ENCODE results near the gene SFN.
A peak's percentile ranks its signal among the peaks of the same experiment; 100 is the strongest.

SFN gene

GRCh38 chr1:26826261-26827105 lies 36.5 kb upstream of the SFN start, which contains the start of gene ZDHHC18:
Gene ZDHHC18, plus strand, starts transcription at chr1:26826688. Its CDS starts 117 bp downstream, at chr1:26826805.
- H3K27me3 ChIP-seq (ENCODE audit: control insufficient read depth, low read length): no peaks in the 10 kb centered on the region
- no peak within 1 kb of the TSS for H3K27ac ChIP-seq (ENCODE audit: low read depth, low read length)

GRCh38 chr1:26827106-26827604 lies 35.8 kb upstream of the SFN start:
- Histone ChIP-seq H3K4me3 (ENCODE audit: low read length) (peak overlapping the region; percentile 83), H3K79me2 (ENCODE audit: control insufficient read depth, low read length) (peaks cover 49% of the 10 kb centered on the region), H3K36me3 (ENCODE audit: control insufficient read depth, low read length) (peaks cover 21% of the 10 kb centered on the region)

More at GRCh38 chr1:26826261-26827105, 36.5 kb upstream of the SFN start, which contains the start of gene ZDHHC18:
- H3K4me3 ChIP-seq (ENCODE audit: low read length): peak within 1 kb of the TSS; percentile 83
- peaks cover 47% of the 10 kb centered on the region for H3K79me2 ChIP-seq (ENCODE audit: control insufficient read depth, low read length)
- peaks cover 3% of the 10 kb centered on the region for H3F3A ChIP-seq (ENCODE audit: control insufficient read depth, insufficient read depth)
- H3K9me3 ChIP-seq (ENCODE audit: control insufficient read depth, insufficient read depth, low read length): no peaks in the 10 kb centered on the region
- TF ChIP-seq CTCF (IDR thresholded peaks at IDR 0.05; ENCODE audit: low read depth, low read length, poor library complexity, severe bottlenecking) (peak; percentile 32), EZH2phosphoT487 (IDR thresholded peaks at IDR 0.05; ENCODE audit: borderline replicate concordance, low read length) (no peak)
- no peaks in the 10 kb centered on the region for H4K20me1 ChIP-seq (ENCODE audit: control insufficient read depth, insufficient read depth, low read depth, low read length)
- peaks cover 16% of the 10 kb centered on the region for H3K36me3 ChIP-seq (ENCODE audit: control insufficient read depth, low read length)
- no peaks in the 10 kb centered on the region for H3K9me2 ChIP-seq (replicated peaks; ENCODE audit: control insufficient read depth, low read length)
- peak within 1 kb of the TSS; percentile 97 for H3K4me2 ChIP-seq (ENCODE audit: low read length)
- peaks cover 41% of the 10 kb centered on the region for H3K4me1 ChIP-seq (ENCODE audit: control insufficient read depth, low read length)

GRCh38 chr1:26827663-26828062 lies 35.3 kb upstream of the SFN start:
- Histone ChIP-seq H3F3A (ENCODE audit: control insufficient read depth, insufficient read depth) (peaks cover 6% of the 10 kb centered on the region), H3K27me3 (ENCODE audit: control insufficient read depth, low read length) (no peaks in the 10 kb centered on the region), H3K4me1 (ENCODE audit: control insufficient read depth, low read length) (peaks cover 42% of the 10 kb centered on the region), H3K9me3 (ENCODE audit: control insufficient read depth, insufficient read depth, low read length) (no peaks in the 10 kb centered on the region), H3K27ac (ENCODE audit: low read depth, low read length) (no peak overlapping the region), H3K36me3 (ENCODE audit: control insufficient read depth, low read length) (peaks cover 26% of the 10 kb centered on the region), H3K4me2 (ENCODE audit: low read length) (peak overlapping the region; percentile 97), H3K9me2 (replicated peaks; ENCODE audit: control insufficient read depth, low read length) (no peaks in the 10 kb centered on the region), H3K79me2 (ENCODE audit: control insufficient read depth, low read length) (peaks cover 49% of the 10 kb centered on the region), H4K20me1 (ENCODE audit: control insufficient read depth, insufficient read depth, low read depth, low read length) (no peaks in the 10 kb centered on the region), H3K4me3 (ENCODE audit: low read length) (peak overlapping the region; percentile 83)
- TF ChIP-seq CTCF (IDR thresholded peaks at IDR 0.05; ENCODE audit: low read depth, low read length, poor library complexity, severe bottlenecking): no peak

More at GRCh38 chr1:26827106-26827604, 35.8 kb upstream of the SFN start:
- no peak for TF ChIP-seq CTCF (IDR thresholded peaks at IDR 0.05; ENCODE audit: low read depth, low read length, poor library complexity, severe bottlenecking)
- TF ChIP-seq EZH2phosphoT487 (IDR thresholded peaks at IDR 0.05; ENCODE audit: borderline replicate concordance, low read length): no peak
- no peaks in the 10 kb centered on the region for H3K9me2 ChIP-seq (replicated peaks; ENCODE audit: control insufficient read depth, low read length)
- H3K27ac ChIP-seq (ENCODE audit: low read depth, low read length): no peak overlapping the region
- peak overlapping the region; percentile 97 for H3K4me2 ChIP-seq (ENCODE audit: low read length)
- peaks cover 39% of the 10 kb centered on the region for H3K4me1 ChIP-seq (ENCODE audit: control insufficient read depth, low read length)
- H3K27me3 ChIP-seq (ENCODE audit: control insufficient read depth, low read length): no peaks in the 10 kb centered on the region
- no peaks in the 10 kb centered on the region for H3K9me3 ChIP-seq (ENCODE audit: control insufficient read depth, insufficient read depth, low read length)
- peaks cover 3% of the 10 kb centered on the region for H3F3A ChIP-seq (ENCODE audit: control insufficient read depth, insufficient read depth)
- H4K20me1 ChIP-seq (ENCODE audit: control insufficient read depth, insufficient read depth, low read depth, low read length): no peaks in the 10 kb centered on the region

All from DOHH2 (cell line).